GM19025 (cell line): ENCODE results near the gene TAS2R19.
"Not testable (repeated sequence)": the region's sequence is repeated elsewhere in the genome, so short reads cannot be mapped to it uniquely, and the experiment has no call there.

Experiments used
- ATAC-seq: cut with Tn5 transposase; IDR thresholded peaks from one replicate; pipeline ENCODE4 v1.9.1; 2021; ENCODE audit warnings: mild to moderate bottlenecking, low read depth, moderate library complexity; ENCODE audit not compliant: unreplicated experiment

TAS2R19 gene

GRCh38 chr12:11022520-11022919, at the start of gene TAS2R19:
TAS2R19 (minus strand) TSS chr12:11022620; CDS start chr12:11022571, 49 bp downstream.
- ATAC-seq, result no peak

GRCh38 chr12:11071414-11071813, 49.0 kb upstream of the TAS2R19 start:
- no peak for ATAC-seq

- no peak for ATAC-seq
These were observed 48.6 kb upstream of the TAS2R19 start for GRCh38 chr12:11070999-11071398.

GRCh38 chr12:11069854-11070365, 47.5 kb upstream of the TAS2R19 start:
- ATAC-seq, result no peak

- no peak for ATAC-seq
These were observed 45.1 kb upstream of the TAS2R19 start for GRCh38 chr12:11067514-11067913.

- ATAC-seq, result not testable (repeated sequence)
These were observed 39.8 kb upstream of the TAS2R19 start, which contains the start of gene TAS2R46 for GRCh38 chr12:11062194-11062593. TAS2R46 (minus strand) TSS chr12:11062294; CDS start chr12:11062294, 0 bp downstream.

GRCh38 chr12:11059784-11060183, 37.4 kb upstream of the TAS2R19 start:
- no peak for ATAC-seq

GRCh38 chr12:11059041-11059440, 36.6 kb upstream of the TAS2R19 start:
- ATAC-seq, result no peak

- no peak for ATAC-seq
These were observed 32.9 kb upstream of the TAS2R19 start for GRCh38 chr12:11055306-11055705.

- ATAC-seq, result not testable (repeated sequence)
These were observed 27.5 kb upstream of the TAS2R19 start for GRCh38 chr12:11049806-11050531.

GRCh38 chr12:11041366-11041765, 18.9 kb upstream of the TAS2R19 start:
- ATAC-seq, result not testable (repeated sequence)

- no peak for ATAC-seq
These were observed 17.7 kb upstream of the TAS2R19 start for GRCh38 chr12:11040162-11040561.

- ATAC-seq, result no peak
These were observed 16.8 kb upstream of the TAS2R19 start for GRCh38 chr12:11039171-11039570.

GRCh38 chr12:11033959-11034358, 11.5 kb upstream of the TAS2R19 start:
- not testable (repeated sequence) for ATAC-seq

GRCh38 chr12:11031307-11031706, 8.9 kb upstream of the TAS2R19 start, which contains the start of gene TAS2R31:
TAS2R31 (minus strand) TSS chr12:11031407; CDS start chr12:11031335, 72 bp downstream.
- no peak for ATAC-seq

- ATAC-seq, result no peak
These were observed 3.7 kb upstream of the TAS2R19 start for GRCh38 chr12:11026118-11026517.

- no peak for ATAC-seq
These were observed 967 bp upstream of the TAS2R19 start for GRCh38 chr12:11023387-11023786.

- ATAC-seq, result no peak
These were observed 5.5 kb downstream of the TAS2R19 start for GRCh38 chr12:11016937-11017336.

GRCh38 chr12:11015775-11016430, 6.5 kb downstream of the TAS2R19 start:
- ATAC-seq, result no peak

- no peak for ATAC-seq
These were observed 8.2 kb downstream of the TAS2R19 start for GRCh38 chr12:11014234-11014633.

GRCh38 chr12:11007608-11008007, 14.8 kb downstream of the TAS2R19 start:
- ATAC-seq, result no peak
